BE2C (cell line): ENCODE results near the gene XCL1.

Source experiments
- DNase-seq: peaks from one replicate; pipeline ENCODE4 v3.0.0-alpha.2; 2020
- H3K27me3 ChIP-seq: fragments of 250-450 bp; sonication (Bioruptor Pico); 2 replicates; pipeline ENCODE4 v1.5.1; 2020; ENCODE audit warnings: mild to moderate bottlenecking
- H3K36me3 ChIP-seq: fragments of 250-450 bp; sonication (Bioruptor Pico); 2 replicates; pipeline ENCODE4 v1.5.1; 2020; ENCODE audit warnings: mild to moderate bottlenecking
- H3K4me1 ChIP-seq: fragments of 250-450 bp; sonication (Bioruptor Pico); 2 replicates; pipeline ENCODE4 v1.5.1; 2020
- H3K4me3 ChIP-seq: 2 replicates; pipeline ENCODE4 v1.5.1; 2011; ENCODE audit warnings: low read depth, low read length
- H3K9me3 ChIP-seq: fragments of 250-450 bp; sonication (Bioruptor Pico); 2 replicates; pipeline ENCODE4 v1.5.1; 2020
- CTCF ChIP-seq: IDR thresholded peaks from 2 replicates; pipeline ENCODE4 v1.5.1; 2012; ENCODE audit warnings: mild to moderate bottlenecking, low read depth, low read length

The XCL1 gene

GRCh38 chr1:168601051-168601450, 24.6 kb downstream of the XCL1 start:
- no peak overlapping the region for H3K4me3 ChIP-seq
- H3K27me3 ChIP-seq, result no peaks in the 10 kb centered on the region
- TF ChIP-seq CTCF, result no peak
- no peak for DNase-seq
- no peaks in the 10 kb centered on the region for H3K9me3 ChIP-seq
- H3K4me1 ChIP-seq, result peaks cover 17% of the 10 kb centered on the region
- H3K36me3 ChIP-seq, result no peaks in the 10 kb centered on the region

- peaks cover 17% of the 10 kb centered on the region for H3K4me1 ChIP-seq
- H3K9me3 ChIP-seq, result no peaks in the 10 kb centered on the region
- H3K36me3 ChIP-seq, result no peaks in the 10 kb centered on the region
- TF ChIP-seq CTCF, result peak; percentile 95
- H3K4me3 ChIP-seq, result no peak overlapping the region
- H3K27me3 ChIP-seq, result no peaks in the 10 kb centered on the region
- peak; percentile 89 for DNase-seq
Measured at GRCh38 chr1:168603501-168604110, 27.2 kb downstream of the XCL1 start.

GRCh38 chr1:168605443-168605842, 29.0 kb downstream of the XCL1 start:
- no peak for TF ChIP-seq CTCF
- H3K27me3 ChIP-seq, result no peaks in the 10 kb centered on the region
- H3K36me3 ChIP-seq, result no peaks in the 10 kb centered on the region
- peaks cover 27% of the 10 kb centered on the region for H3K4me1 ChIP-seq
- no peaks in the 10 kb centered on the region for H3K9me3 ChIP-seq
- no peak overlapping the region for H3K4me3 ChIP-seq
- DNase-seq, result no peak

GRCh38 chr1:168606096-168606495, 29.7 kb downstream of the XCL1 start:
- no peaks in the 10 kb centered on the region for H3K36me3 ChIP-seq
- DNase-seq, result no peak
- H3K27me3 ChIP-seq, result no peaks in the 10 kb centered on the region
- peaks cover 28% of the 10 kb centered on the region for H3K4me1 ChIP-seq
- H3K9me3 ChIP-seq, result no peaks in the 10 kb centered on the region
- H3K4me3 ChIP-seq, result no peak overlapping the region
- TF ChIP-seq CTCF, result no peak

- Histone ChIP-seq H3K4me3 (no peak overlapping the region), H3K4me1 (peaks cover 42% of the 10 kb centered on the region), H3K27me3 (no peaks in the 10 kb centered on the region), H3K36me3 (no peaks in the 10 kb centered on the region), H3K9me3 (no peaks in the 10 kb centered on the region)
- no peak for DNase-seq
- no peak for TF ChIP-seq CTCF
Measured at GRCh38 chr1:168607872-168608428, 31.5 kb downstream of the XCL1 start.
